Stimulated activated CD8-positive, alpha-beta memory T cell treated with anti-CD3 and anti-CD28 coated beads, Interleukin-7, amount 100 ng/mL, for 4 hours (primary cell): ENCODE results near the gene NET1.
"Not testable (repeated sequence)": the region's sequence is repeated elsewhere in the genome, so short reads cannot be mapped to it uniquely, and the experiment has no call there.

ENCODE experiments used
- DNase-seq, 2 donors: peaks; one replicate each; pipeline ENCODE4 v3.0.0-alpha.2; 2020; ENCODE audit warnings: low read depth in 2 of 2

NET1 gene

DNA sequence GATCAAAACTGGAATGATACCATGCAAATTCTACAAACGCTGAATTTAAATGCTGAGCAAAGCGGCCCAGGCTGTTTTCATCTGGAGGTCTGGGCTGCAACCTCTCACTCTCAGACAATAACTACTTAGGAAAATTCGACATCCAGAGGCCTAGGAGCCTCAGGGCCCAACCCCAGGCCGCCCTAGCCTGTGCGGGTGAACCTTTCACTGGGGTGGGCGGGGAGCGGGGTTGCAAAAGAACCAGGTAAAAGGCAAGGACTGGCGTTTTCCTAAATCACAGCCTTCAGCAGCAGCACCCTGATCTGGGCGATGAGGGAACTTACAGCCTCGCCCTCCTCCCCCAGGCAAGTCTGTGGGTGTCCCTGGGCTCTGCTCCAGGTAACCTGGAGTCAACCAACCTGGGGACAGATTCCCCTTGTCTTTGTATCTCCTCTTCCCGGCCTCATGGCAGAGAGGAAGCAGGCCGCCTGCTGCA lies 53.7 kb downstream of the NET1 start:
- DNase-seq = no peak

DNA sequence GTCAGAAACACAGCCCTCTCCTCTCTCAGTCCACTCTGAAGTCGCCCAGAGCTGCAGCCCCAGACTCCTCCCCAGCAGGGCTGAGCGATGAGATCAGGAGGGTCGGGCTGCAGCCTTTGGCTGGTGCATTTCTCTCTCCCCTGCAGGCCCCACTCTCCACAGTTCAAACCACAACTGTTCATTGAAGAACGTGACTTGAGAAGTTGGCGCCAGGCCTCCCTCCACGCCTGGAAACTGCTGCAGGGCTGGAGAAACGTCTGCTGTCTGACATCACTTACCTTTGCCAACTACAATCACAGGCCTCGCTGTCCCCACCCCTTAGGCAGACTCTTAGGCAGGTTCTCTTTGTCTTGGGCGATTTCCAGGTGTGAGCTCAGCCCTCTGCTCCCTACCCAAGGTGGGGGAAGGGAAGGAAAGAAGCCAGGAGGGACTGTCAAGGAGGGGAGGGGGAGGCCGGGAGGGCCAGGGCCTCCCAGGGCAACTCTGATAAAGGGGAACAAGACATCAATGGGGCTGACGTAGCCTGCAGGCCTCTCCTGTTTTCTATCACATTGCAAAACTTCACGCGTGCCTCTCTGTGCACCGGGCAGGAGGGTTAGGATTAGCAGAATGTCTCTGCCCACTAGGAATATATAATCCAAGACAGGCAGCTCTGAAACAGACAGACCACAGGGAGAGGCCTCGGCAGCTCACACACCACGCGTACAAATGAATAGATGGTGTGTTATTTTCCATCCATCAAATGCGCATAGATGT lies 54.3 kb downstream of the NET1 start:
- DNase-seq = no peak

DNA sequence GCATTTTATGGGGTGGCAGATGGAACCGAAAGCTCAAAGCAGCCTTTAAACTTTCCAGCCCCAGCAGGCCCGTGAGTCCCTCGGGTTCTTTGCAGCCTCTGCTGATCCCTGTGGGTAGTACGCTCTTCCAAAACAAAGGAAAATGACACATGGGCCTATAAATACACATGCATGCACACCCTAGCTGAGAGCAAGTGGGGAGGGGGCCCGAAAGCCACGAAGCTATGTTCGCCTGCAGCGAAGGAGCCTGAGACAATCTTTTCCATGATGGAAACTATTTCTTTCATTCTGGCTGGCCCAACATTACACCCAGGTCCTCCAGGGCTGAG lies 54.8 kb downstream of the NET1 start:
- no peak for DNase-seq

DNA sequence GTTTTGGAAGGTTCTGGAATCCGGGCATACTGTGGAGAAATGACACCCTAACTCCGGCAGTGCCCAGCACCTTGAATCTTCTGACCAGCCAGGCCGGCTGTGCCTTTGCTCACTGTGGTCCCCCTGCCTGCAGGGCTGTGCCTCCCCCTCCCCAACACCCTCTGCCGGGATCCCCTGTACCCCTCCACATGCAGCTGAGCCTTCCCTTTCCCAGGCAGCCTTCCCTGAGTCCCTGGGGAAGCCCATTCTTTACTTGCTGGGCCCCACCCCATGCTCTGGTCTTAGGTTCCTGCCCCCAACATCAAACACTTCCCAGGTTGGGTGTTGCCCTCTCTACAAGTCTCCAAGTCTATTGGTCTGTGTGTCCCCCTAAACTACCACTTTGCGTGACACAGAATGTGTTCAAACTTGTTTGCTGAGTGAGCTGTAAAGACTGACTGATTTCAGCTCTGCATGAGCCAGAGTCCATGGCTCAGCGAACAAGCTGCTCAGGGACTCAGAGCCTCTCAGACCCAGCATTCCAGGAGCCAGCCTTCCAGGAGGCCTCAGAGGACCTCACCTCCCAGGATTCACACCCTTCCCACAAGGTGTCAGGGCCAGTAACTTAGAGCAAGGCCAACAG lies 55.4 kb downstream of the NET1 start:
- DNase-seq = no peak

DNA sequence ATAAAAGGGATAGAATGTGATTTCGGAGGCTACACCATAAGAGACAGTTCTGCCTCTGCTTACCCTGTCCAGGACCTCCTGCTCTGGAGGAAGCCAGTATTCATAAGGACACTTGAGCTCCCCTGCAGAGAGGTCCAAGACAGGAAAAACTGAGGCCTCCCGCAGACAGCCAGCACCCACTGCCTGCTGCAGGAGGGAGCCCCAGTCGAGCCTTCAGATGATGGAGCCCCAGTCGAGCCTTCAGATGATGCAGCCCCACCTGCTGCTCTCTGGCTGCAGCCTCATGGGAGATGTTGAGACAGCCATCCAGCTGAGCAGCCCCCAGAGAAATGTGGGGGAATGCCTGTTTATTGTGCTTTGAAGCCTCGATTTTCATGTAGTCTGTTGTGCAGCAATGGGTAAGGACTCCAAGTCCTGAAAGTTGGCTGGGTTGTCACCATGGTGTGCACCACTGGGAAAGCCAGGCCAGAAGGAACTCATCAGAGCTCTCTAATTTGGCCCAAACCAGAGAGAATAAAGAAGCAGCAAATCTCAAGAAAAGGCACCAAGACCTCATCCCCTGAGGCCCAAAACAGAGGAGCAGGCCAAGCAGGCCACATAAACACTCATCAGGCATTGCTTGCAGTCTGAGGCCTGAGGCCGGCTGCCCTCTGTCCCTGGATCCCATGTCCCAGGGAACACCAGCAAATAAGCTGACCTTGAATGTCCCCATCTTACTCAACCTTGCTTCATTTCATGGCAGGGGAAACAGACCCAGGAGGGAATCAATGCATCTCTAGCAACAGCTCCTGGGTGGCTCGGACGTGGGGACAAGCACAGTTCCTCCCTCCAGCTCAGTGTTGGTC lies 56.1 kb downstream of the NET1 start:
- DNase-seq = no peak

DNA sequence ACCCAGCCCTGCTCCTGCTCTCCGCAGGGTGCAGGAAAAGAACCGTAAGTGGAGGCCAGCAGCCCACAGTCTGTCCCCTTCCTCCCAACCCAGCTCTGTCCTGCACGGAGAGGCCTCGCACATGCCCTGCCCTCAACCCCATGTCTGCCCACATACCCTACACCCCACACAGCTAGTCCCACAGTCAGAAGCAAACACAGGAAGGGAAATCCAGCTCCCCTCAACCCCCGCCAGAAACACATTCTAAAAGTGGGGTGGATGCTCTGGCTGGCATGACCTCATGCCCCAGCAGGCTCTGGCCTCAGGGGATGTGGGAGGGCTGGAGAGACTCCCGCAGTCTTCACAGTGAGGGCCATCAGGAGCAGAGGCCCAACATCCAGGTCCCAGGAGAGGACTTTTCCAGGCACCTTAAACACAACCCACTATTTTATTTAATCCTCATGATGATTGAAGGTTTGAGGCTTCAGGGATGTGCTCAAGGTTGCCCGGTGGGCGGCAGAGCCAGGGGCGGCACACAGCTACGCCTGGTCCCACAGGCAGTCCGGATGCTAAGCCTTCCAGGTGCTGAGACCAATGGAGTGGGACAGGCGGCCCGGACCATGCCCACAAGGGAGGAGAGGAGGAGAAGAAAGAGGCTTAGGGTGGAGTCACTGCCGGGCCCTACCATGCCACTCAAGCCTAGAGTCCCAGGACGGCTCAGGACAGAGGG lies 57.1 kb downstream of the NET1 start:
- no peak for DNase-seq

DNA sequence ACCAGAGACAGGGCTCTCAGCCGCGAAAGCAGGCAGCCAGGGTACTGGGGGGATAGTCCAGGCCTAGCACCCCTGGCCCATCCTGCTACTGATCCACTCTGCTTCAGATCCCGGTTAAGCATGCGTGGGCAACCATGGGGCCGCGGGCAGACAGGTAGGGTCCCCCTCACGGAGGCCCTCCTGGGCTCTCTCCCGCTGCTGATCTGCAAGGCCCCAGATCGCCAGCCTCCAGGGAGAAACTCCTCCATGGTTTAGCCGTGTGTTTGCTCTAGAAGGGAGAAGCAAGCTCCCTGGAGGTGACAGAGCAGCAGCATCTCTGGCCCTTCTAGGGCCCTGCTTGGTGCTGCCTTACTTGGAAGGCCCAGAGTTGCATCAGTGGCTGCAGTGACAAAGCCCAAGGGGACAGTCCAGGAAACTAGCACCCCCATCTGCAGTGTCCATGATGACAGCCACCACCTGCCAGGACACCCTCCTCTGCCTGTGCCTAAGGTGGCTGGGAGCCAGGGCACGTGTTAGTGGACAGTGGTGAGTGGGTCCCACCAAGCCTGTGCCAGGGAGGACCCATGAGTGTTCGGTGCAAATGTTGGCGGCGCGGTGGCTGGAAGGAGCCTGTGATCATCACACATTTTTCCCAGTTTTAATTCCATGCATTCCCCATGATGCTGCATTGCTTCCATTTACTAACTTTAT lies 57.9 kb downstream of the NET1 start:
- DNase-seq = no peak

DNA sequence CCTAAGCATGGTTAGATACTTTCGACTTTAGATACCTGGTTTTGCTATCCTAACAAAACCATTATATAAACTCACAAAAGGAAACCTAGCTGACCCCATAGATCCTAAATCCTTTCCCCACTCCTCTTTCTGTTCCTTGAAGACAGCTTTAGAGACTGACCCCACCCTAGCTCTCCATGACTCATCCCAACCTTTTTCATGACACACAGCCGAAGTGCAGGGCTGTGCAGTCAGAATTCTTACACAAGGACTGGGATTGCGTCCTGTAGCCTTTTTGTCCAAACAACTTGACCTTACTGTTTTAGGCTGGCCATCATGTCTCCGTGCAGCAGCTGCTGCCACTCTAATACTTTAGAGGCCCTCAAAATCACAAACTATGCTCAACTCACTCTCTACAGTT lies 62.3 kb downstream of the NET1 start:
- not testable (repeated sequence) for DNase-seq

DNA sequence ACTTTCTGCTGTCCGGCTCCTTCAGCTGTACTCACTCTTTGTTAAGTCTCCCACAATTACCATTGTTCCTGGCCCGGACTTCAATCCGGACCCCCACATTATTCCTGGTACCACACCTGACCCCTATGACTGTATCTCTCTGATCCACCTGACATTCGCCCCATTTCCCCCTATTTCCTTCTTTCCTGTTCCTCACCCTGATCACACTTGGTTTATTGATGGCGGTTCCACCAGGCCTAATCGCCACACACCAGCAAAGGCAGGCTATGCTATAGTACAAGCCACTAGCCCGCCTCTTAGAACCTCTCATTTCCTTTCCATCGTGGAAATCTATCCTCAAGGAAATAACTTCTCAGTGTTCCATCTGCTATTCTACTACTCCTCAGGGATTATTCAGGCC lies 62.7 kb downstream of the NET1 start:
- DNase-seq = not testable (repeated sequence)

DNA sequence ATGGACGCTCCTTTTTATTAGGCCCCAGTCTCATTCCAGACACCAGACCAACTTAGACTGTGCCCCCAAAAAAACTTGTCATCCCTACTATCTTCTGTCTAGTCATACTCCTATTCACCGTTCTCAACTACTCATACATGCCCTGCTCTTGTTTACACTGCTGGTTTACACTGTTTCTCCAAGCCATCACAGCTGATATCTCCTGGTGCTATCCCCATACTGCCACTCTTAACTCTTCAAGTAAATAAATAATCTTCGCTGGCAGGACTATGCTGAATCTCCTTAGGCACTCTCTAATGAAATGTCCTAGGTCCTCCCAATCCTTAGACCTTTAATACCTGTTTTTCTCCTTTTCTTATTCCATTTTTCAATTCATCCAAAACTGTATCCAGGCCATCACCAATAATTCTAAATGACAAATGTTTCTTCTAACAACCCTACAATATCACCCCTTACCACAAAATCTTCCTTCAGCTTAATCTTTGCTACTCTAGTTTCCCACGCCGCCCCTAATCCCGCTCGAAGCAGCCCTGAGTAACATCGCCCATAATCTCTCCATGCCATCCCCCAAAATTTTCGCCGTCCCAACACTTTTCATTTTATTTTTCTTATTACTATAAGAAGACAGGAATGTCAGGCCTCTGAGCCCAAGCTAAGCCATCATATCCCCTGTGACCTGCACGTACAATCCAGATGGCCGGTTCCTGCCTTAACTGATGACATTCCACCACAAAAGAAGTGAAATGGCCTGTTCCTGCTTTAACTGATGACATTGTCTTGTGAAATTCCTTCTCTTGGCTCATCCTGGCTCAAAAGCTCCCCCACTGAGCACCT lies 63.8 kb downstream of the NET1 start:
- not testable (repeated sequence) for DNase-seq

DNA sequence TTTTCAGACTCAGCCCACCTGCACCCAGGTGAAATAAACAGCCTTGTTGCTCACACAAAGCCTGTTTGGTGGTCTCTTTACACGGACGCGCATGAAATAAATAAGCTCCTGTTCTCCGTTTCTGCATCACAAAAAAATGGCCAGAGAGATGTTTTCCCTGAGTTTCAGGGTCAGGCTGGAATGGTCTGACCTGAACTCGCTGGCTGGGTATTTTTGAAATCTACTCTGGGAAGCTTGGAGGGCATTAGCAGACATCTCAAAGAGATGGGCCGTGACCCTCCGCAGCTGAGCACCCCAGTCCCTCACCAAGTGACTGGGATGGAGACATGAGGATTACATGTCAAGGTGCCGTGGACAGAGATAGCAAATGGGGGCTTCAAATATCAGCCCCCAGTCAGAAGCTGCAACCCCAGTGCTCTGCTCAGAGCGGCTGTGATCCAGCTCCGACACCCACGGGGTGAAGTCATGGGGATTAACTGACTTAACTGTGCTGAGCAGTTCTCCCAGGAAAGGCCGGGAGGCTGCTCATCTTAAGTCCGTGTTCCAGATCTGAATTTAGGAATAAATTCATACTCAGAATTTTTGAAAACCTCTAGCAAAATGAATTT lies 64.7 kb downstream of the NET1 start:
- no peak for DNase-seq

DNA sequence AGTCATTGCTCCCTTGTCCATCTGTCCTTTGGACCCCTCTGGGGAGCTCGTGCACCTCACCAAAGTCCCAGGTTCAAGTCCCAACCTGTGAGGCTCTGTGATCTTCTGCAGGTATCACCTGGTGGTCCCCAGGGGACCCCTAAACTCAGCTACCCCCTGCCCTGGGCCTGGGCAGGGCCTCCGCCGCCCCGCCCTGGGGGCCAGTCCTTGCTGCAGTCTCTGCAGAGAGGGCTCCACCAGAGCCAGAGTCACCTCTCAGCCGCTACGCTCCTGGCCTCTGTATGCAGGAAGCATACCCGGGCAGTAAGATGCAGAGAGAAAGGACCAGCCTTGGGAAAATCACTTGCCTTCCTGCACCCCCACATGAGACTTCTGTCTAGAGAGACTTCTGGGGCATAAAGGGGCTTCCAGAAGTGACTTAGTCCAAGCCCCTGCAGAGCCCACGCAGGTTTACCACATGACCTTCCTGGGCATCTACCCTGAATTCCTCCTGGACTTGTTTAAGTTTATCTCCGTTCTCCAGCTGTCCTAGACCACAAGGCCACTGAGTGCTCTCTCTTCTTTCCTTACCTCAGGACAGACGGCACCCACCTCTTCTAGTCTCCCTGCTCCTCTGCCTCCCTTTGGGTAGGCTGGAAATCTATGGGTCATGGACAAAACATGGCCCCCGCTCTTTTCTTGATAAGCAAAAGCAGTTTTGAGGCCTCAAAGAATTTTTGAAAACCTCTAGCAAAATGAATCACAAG lies 65.8 kb downstream of the NET1 start:
- no peak for DNase-seq

DNA sequence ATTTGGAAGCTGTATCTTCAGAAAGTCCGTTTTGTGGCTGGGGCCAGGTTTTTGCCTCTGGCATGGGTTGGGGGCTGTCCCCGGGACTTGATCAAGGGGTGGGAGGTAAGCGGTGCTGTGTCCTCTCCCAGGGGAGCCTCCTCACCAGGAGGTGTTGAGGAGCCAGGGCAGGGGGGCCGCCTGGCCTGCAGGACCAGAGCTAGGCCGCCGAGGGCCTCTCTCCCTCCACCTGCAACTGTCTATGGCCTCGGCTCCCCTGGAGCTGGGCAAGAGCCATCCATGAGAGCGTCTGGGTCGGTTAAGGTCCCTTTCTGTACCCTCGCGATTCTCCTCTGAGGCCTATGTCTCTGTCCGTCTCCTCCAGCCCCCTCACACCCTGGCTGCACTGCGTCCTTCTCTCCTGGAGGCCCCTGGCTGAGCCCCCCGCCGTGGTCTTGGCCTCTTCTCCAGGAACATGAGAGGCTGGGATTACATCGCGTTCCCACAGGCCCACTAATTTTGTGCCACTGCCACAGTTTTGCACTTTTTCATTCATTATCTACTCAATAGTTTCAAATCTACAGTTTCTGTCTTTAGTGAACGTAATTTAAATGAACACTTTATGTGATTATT lies 66.4 kb downstream of the NET1 start:
- no peak for DNase-seq

DNA sequence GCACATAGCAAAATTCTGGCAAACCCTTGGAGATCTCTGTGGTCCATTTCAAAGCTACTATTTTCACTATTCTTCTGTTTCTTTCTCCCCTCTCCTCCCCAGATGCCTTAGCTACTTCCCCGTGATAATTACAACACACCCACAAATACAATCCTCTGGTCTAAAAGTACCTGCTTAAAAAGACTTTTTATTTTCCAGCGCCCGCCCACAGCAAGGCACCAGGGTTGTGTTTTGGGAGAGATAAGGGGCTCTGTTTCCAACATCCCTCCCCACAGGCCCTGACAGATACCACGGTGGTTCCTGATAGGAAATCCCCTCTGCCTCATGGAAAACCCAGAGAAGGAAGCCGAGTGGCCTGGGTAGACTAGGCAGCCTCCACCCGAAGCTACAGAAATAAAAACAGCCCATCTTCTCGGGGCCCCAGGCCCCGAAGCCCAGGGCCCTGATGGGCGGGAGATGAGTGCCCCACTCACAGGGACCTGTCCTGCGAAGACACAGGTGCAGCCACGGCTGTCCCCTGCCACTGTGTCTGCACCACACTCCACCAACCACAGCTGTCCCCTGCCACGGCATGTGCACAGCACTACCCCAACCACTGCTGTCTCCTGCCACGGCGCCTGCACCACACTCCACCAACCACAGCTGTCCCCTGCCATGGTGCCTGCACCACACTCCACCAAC lies 67.3 kb downstream of the NET1 start:
- no peak for DNase-seq

DNA sequence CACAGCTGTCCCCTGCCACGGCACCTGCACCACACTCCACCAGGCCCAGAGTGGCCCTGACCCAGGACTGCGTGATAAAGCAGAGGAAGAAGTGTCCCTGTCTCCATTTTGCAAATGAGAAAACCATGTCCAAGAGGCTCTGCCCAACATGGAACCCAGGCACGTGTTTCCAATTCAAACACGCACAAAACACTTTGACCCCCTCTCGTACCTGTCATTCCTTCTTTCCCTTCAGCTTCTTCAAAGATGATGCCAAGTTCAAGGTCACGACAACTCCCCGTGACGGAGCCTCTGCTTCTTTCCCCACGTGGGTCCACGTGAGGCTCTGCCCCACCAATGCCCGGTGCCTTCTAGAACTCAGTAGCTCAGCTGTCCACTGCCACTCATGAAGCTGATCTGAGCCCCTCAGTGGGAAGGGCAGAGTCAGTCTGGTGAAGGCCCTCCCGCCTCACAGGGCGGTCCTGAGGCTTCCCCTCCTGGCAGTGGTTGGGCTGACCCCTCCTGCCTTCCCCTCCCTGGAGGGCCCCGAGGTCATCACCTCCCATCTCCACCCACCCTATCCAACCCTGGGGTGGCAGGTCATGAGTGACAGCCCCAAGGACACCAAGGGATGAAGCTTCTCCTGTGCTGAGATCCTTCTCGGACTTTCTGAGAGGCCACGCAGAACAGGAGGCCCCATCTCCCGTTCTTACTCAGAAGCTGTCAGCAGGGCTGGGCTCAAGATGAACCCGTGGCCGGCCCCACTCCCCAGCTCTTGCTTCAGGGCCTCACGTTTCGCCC lies 68.0 kb downstream of the NET1 start:
- DNase-seq = no peak

DNA sequence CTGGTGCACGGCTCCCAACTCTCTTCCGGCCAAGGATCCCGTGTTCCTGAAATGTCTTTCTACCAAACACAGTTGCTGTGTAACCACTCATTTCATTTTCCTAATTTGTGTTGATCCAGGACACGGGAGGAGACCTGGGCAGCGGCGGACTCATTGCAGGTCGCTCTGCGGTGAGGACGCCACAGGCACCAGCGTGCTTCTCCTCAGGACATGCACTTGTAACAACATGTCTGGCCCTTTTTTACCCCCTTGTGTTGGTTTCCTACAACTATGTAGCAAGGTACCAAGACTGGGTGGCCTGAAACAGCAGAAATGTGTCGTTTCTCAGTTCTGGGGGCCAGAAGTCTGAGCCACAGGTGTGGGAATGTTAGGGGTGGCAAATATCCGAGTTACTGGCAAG lies 68.8 kb downstream of the NET1 start:
- no peak for DNase-seq

DNA sequence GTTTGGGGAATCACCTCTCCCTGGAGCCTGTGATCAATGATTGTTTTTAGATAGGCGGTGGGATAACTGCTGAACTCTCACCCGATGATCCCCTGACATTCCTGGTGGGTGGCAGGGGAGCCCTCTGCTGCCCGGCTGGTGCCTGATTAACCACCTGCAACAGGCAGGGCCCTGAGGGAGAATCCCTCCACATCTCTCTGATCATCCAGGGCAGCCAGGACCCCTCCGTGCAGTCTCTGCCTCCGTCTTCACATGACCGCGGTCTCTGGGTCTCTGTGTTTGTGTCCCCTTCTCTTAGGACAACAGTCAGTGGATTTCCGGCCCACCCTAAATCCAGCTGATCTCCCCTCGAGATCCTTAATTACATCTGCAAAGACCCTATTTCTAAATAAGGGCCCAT lies 69.7 kb downstream of the NET1 start:
- no peak for DNase-seq

DNA sequence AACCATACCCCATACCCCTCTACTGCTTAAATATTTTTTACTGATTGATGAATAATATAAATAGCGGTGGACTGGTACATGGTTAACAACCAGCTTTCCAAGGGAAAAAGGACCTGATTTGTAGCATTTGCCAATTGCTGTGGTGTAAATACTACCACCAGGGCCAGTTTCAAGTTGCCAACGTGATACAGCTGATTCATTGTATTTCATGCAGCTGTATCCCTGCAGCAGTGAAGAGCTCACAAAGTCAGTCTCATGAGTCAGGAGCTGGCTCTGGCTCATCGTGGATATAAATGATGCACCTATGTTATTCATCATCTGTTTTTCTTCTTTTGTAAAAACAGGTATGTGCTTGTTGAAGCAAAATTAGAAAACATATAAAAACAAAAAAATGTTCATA lies 71.8 kb downstream of the NET1 start:
- DNase-seq = no peak
